ENCODE data around the gene CFAP90. TPM values are rescaled to one million over a fixed set of nuclear protein-coding genes. Genes with fewer than 3 reads are reported as not detected.

CFAP90 gene
- total RNA-seq, 1 experiment from 2014 or later: not detected

DNA sequence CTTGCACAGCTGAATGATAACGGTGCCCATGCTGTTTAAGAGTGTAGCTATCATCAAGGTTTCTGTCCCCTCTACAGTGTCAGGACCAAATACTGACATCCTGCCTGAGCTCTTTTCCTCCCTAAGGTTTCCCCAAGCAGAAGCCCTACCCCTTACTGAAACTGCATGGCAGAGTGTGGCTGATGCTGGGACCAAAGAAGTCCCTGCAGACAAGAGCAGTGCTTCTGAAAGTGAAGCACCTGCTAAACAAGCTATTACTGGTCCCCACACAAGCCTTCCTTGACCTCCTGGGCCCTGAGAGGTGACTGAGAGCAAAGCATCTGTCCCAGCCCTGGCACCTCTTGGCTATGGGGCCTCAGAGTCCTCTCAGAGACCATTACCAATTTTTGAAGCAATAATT is 56.1 kb downstream of the CFAP90 start (continued):
- TF ChIP-seq SRF (IDR thresholded peaks at IDR 0.05; ENCODE audit: low read depth) (no peak), CBX3 (IDR thresholded peaks at IDR 0.05; ENCODE audit: low read depth) (no peak), POLR2AphosphoS5 (IDR thresholded peaks at IDR 0.05; ENCODE audit: low read depth, low read length) (no peak), POLR2A (IDR thresholded peaks at IDR 0.05; ENCODE audit: borderline replicate concordance, extremely low read depth, insufficient read depth, insufficient read length) (no peak)

DNA sequence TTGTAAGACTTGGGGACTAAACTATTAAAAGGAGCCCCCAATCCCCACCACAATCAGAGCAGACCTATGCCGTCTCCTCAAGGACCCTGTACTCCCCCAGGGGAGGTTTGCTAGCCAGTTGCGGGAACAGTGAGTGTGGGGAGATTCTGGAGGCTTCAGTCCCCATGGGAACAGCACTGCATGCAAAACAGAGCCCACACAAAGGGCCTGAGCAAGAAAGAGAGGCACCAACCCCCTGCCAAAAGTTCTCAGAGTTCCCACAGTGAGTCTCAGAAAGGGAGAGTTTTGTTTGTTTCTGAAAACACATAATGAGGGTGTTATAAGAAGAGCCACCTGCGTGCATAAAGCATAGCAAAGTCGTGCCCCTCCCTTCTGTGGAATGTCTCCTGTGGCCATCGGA is 56.6 kb downstream of the CFAP90 start:
- no peak for DNase-seq (ENCODE audit: low read depth, low spot score)
- ChIA-PET CTCF (no interaction called here), RAD21 (ENCODE audit: low non-redundant PET in 1 of 2, low total read pairs in 2 of 2, uncharacterized antibody in 2 of 2, unreplicated experiment in 2 of 2) (no interaction called here), POLR2A (no interaction called here)
- H3K9ac ChIP-seq (ENCODE audit: low read length): no peak overlapping the region
- H3K9me2 ChIP-seq (ENCODE audit: insufficient read depth): no peaks in the 10 kb centered on the region
- H3K9me3 ChIP-seq (ENCODE audit: control insufficient read depth in 1 of 2, insufficient read depth in 1 of 2, low read depth in 1 of 2, low read length in 2 of 2): no peaks in the 10 kb centered on the region
- H4K20me1 ChIP-seq (ENCODE audit: insufficient read depth): no peaks in the 10 kb centered on the region
- peaks cover 14% of the 10 kb centered on the region for H3K27me3 ChIP-seq (ENCODE audit: insufficient read depth, low read length)
- no peaks in the 10 kb centered on the region for H3K79me2 ChIP-seq (ENCODE audit: insufficient read depth, low read length)
- no peak overlapping the region for H3K27ac ChIP-seq (ENCODE audit: low read depth, low read length)
- intact Hi-C loops (cut with micrococcal nuclease): no loop called here
- BruUV-seq (replicated peaks): no TSS peak
- H3K36me3 ChIP-seq (ENCODE audit: control insufficient read depth in 1 of 2, insufficient read depth in 2 of 2, low read length in 2 of 2): no peaks in the 10 kb centered on the region
- no peak overlapping the region for H2AFZ ChIP-seq (ENCODE audit: low read depth, low read length, poor library complexity, severe bottlenecking)
- H3K4me2 ChIP-seq (ENCODE audit: low read length): no peak overlapping the region
- TF ChIP-seq EZH2phosphoT487 (IDR thresholded peaks at IDR 0.05; ENCODE audit: borderline replicate concordance) (no peak), ELF1 (IDR thresholded peaks at IDR 0.05; ENCODE audit: borderline replicate concordance, low read depth) (no peak), POLR2AphosphoS5 (IDR thresholded peaks at IDR 0.05; ENCODE audit: low read depth, low read length) (no peak), SIN3A (IDR thresholded peaks at IDR 0.05; ENCODE audit: low read depth) (no peak), FOSL1 (IDR thresholded peaks at IDR 0.05; ENCODE audit: low read depth) (no peak), SP1 (IDR thresholded peaks at IDR 0.05; ENCODE audit: low read depth) (no peak), POLR2A (IDR thresholded peaks at IDR 0.05; ENCODE audit: borderline replicate concordance, extremely low read depth, insufficient read depth, insufficient read length) (no peak), ZFX (IDR thresholded peaks at IDR 0.05) (no peak), YY1 (IDR thresholded peaks at IDR 0.05; ENCODE audit: extremely low read depth, insufficient replicate concordance, low read depth, low read length) (no peak)
- TF ChIP-seq, protein P1, sequence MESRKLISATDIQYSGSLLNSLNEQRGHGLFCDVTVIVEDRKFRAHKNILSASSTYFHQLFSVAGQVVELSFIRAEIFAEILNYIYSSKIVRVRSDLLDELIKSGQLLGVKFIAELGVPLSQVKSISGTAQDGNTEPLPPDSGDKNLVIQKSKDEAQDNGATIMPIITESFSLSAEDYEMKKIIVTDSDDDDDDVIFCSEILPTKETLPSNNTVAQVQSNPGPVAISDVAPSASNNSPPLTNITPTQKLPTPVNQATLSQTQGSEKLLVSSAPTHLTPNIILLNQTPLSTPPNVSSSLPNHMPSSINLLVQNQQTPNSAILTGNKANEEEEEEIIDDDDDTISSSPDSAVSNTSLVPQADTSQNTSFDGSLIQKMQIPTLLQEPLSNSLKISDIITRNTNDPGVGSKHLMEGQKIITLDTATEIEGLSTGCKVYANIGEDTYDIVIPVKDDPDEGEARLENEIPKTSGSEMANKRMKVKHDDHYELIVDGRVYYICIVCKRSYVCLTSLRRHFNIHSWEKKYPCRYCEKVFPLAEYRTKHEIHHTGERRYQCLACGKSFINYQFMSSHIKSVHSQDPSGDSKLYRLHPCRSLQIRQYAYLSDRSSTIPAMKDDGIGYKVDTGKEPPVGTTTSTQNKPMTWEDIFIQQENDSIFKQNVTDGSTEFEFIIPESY (IDR thresholded peaks at IDR 0.05; ENCODE audit: extremely low read depth, insufficient replicate concordance, low read length): no peak
- TF ChIP-seq, protein P2, sequence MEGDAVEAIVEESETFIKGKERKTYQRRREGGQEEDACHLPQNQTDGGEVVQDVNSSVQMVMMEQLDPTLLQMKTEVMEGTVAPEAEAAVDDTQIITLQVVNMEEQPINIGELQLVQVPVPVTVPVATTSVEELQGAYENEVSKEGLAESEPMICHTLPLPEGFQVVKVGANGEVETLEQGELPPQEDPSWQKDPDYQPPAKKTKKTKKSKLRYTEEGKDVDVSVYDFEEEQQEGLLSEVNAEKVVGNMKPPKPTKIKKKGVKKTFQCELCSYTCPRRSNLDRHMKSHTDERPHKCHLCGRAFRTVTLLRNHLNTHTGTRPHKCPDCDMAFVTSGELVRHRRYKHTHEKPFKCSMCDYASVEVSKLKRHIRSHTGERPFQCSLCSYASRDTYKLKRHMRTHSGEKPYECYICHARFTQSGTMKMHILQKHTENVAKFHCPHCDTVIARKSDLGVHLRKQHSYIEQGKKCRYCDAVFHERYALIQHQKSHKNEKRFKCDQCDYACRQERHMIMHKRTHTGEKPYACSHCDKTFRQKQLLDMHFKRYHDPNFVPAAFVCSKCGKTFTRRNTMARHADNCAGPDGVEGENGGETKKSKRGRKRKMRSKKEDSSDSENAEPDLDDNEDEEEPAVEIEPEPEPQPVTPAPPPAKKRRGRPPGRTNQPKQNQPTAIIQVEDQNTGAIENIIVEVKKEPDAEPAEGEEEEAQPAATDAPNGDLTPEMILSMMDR (IDR thresholded peaks at IDR 0.05 in 2 of 3, conservative IDR thresholded peaks at IDR 0.05 in 1 of 3; ENCODE audit: borderline replicate concordance in 1 of 3, insufficient read depth in 1 of 3, low read depth in 2 of 3, low read length in 2 of 3): no peak
- TF ChIP-seq, protein P3, sequence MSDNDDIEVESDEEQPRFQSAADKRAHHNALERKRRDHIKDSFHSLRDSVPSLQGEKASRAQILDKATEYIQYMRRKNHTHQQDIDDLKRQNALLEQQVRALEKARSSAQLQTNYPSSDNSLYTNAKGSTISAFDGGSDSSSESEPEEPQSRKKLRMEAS (IDR thresholded peaks at IDR 0.05): no peak
- ATAC-seq: no peak
- H3K4me3 ChIP-seq (replicated peaks in 1 of 2; ENCODE audit: low read depth in 1 of 2, low read length in 2 of 2): no peak overlapping the region
- no peaks in the 10 kb centered on the region for H3K4me1 ChIP-seq (ENCODE audit: control insufficient read depth in 1 of 2, insufficient read depth in 2 of 2, low read length in 2 of 2)
